ENCODE results near the gene LINGO3.

DNA sequence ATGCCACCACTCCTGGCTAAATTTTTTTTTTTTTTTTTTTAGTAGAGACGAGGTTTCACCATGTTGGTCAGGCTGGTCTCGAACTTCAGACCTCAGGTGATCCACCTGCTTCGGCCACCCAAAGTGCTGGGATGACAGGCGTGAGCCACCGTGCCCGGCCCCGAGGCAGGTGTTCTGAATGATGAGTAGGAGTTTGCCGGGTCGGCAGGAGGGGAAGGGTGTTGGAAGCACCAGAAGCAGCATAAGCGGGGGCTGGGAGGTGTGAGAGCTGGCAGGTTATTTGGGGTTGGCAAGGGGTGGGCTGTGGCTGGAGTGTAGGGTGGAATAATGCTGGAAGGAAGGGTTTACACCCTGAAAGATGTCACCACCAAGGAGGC is 22.3 kb upstream of the LINGO3 start:
- TF ChIP-seq, protein P1, sequence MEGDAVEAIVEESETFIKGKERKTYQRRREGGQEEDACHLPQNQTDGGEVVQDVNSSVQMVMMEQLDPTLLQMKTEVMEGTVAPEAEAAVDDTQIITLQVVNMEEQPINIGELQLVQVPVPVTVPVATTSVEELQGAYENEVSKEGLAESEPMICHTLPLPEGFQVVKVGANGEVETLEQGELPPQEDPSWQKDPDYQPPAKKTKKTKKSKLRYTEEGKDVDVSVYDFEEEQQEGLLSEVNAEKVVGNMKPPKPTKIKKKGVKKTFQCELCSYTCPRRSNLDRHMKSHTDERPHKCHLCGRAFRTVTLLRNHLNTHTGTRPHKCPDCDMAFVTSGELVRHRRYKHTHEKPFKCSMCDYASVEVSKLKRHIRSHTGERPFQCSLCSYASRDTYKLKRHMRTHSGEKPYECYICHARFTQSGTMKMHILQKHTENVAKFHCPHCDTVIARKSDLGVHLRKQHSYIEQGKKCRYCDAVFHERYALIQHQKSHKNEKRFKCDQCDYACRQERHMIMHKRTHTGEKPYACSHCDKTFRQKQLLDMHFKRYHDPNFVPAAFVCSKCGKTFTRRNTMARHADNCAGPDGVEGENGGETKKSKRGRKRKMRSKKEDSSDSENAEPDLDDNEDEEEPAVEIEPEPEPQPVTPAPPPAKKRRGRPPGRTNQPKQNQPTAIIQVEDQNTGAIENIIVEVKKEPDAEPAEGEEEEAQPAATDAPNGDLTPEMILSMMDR (conservative IDR thresholded peaks at IDR 0.05) = no peak
- no peak for TF ChIP-seq ZFX (IDR thresholded peaks at IDR 0.05)

All from C4-2B (cell line).